ENCODE measurements around the gene ADAMTS18. TPM values are rescaled to one million over a fixed set of nuclear protein-coding genes. Genes with fewer than 3 reads are reported as not detected.

Gene ADAMTS18
- under 1 TPM in 1 of 4 donors, not detected in 3; 0.75 TPM for total RNA-seq

GRCh38 chr16:77434530-77435271 is at the start of gene ADAMTS18:
Gene ADAMTS18, minus strand, starts transcription at chr16:77435034. Its CDS starts 339 bp downstream, at chr16:77434695.
- peak within 1 kb of the TSS in 1 of 3 donors; percentile 20 for H3K4me3 ChIP-seq (replicated peaks in 1 of 3)
- H3K27me3 ChIP-seq: no peaks in the 10 kb centered on the region
- no peaks in the 10 kb centered on the region for H3K9me3 ChIP-seq
- peaks cover 0 to 12% of the 10 kb centered on the region in 2 donors for H3K4me1 ChIP-seq
- DNase-seq: peak in 1 of 2 donors; percentile 10
- no peak within 1 kb of the TSS for H3K27ac ChIP-seq
- intact Hi-C loops (cut with DNase I): loop anchor here (10.0 kb wide), 1 partner anchor 150 kb away; no protein-coding TSS in a partner anchor
- TF ChIP-seq POLR2A (IDR thresholded peaks at IDR 0.05) (no peak), CTCF (IDR thresholded peaks at IDR 0.05) (peak in 1 of 6 experiments; percentile 15)
- H3K36me3 ChIP-seq: no peaks in the 10 kb centered on the region
- 0 to 1% methylated on average over 14 to 48 of the region's 92 CpGs for WGBS, 2 donors

GRCh38 chr16:77480681-77481315 is 46.0 kb upstream of the ADAMTS18 start:
- Histone ChIP-seq H3K4me3 (replicated peaks in 1 of 3) (no peak overlapping the region), H3K27ac (no peak overlapping the region), H3K9me3 (no peaks in the 10 kb centered on the region), H3K4me1 (no peaks in the 10 kb centered on the region), H3K27me3 (no peaks in the 10 kb centered on the region), H3K36me3 (no peaks in the 10 kb centered on the region)
- WGBS, 2 donors: 87 to 91% methylated on average over 3 of the region's 3 CpGs
- no peak for DNase-seq
- no peak for TF ChIP-seq CTCF (IDR thresholded peaks at IDR 0.05)
- intact Hi-C loops (cut with DNase I): no loop called here

- Histone ChIP-seq H3K4me3 (replicated peaks in 1 of 3) (no peak overlapping the region), H3K4me1 (peaks cover 0 to 3% of the 10 kb centered on the region in 2 donors), H3K27ac (no peak overlapping the region), H3K9me3 (no peaks in the 10 kb centered on the region), H3K27me3 (no peaks in the 10 kb centered on the region), H3K36me3 (no peaks in the 10 kb centered on the region)
- WGBS, 2 donors: 92 to 100% methylated on average over 1 of the region's 1 CpG
- no peak for DNase-seq
- intact Hi-C loops (cut with DNase I): no loop called here
- no peak for TF ChIP-seq POLR2A (IDR thresholded peaks at IDR 0.05)
- TF ChIP-seq CTCF (IDR thresholded peaks at IDR 0.05): no peak
These were observed 37.4 kb upstream of the ADAMTS18 start for GRCh38 chr16:77472262-77472661.

- no peak overlapping the region for H3K27ac ChIP-seq
- no peaks in the 10 kb centered on the region for H3K27me3 ChIP-seq
- peaks cover 0 to 3% of the 10 kb centered on the region in 2 donors for H3K4me1 ChIP-seq
- H3K9me3 ChIP-seq: no peaks in the 10 kb centered on the region
- peak; percentile 2 to 28 for DNase-seq
- H3K36me3 ChIP-seq: no peaks in the 10 kb centered on the region
- intact Hi-C loops (cut with DNase I): no loop called here
- no peak overlapping the region for H3K4me3 ChIP-seq (replicated peaks in 1 of 3)
- TF ChIP-seq CTCF (IDR thresholded peaks at IDR 0.05) (no peak), POLR2A (IDR thresholded peaks at IDR 0.05) (no peak)
These were observed 36.0 kb upstream of the ADAMTS18 start for GRCh38 chr16:77470851-77471250.

- H3K27ac ChIP-seq: no peak overlapping the region
- 74 to 75% methylated on average over 3 of the region's 3 CpGs for WGBS, 2 donors
- TF ChIP-seq POLR2A (IDR thresholded peaks at IDR 0.05) (no peak), CTCF (IDR thresholded peaks at IDR 0.05) (no peak)
- H3K27me3 ChIP-seq: no peaks in the 10 kb centered on the region
- H3K36me3 ChIP-seq: no peaks in the 10 kb centered on the region
- no peaks in the 10 kb centered on the region for H3K9me3 ChIP-seq
- peaks cover 0 to 3% of the 10 kb centered on the region in 2 donors for H3K4me1 ChIP-seq
- DNase-seq: no peak
- H3K4me3 ChIP-seq (replicated peaks in 1 of 3): no peak overlapping the region
- intact Hi-C loops (cut with DNase I): no loop called here
These were observed 34.8 kb upstream of the ADAMTS18 start for GRCh38 chr16:77469634-77470033.
